HEK293T (cell line): ENCODE results near the gene RELA.
"Not testable (repeated sequence)": the region's sequence is repeated elsewhere in the genome, so short reads cannot be mapped to it uniquely, and the experiment has no call there.

Experiments
- CTCF ChIA-PET: fragments of 350-600 bp; formaldehyde crosslinking; extraction: SDS; loops from one replicate; lab custom pipeline; 2021; ENCODE audit warnings: antibody characterized with exemption, inconsistent platforms; lab: Yijun Ruan, JAX
- POLR2A ChIA-PET: fragments of 350-600 bp; formaldehyde crosslinking; extraction: SDS; loops from one replicate; lab custom pipeline; 2020; ENCODE audit warnings: antibody characterized with exemption, inconsistent platforms; lab: Yijun Ruan, JAX
- DNase-seq: peaks from one replicate; pipeline ENCODE4 v3.0.0; 2012; ENCODE audit warnings: mixed read lengths; ENCODE audit errors: extremely low spot score
- ARNT ChIP-seq: fragments of 450-650 bp; IDR thresholded peaks from 2 replicates; pipeline ENCODE4 v1.6.1; 2017; ENCODE audit warnings: mild to moderate bottlenecking
- BHLHE40 ChIP-seq: fragments of 450-650 bp; IDR thresholded peaks from 2 replicates; pipeline ENCODE4 v1.6.1; 2016; ENCODE audit warnings: mild to moderate bottlenecking, moderate library complexity, borderline replicate concordance
- CTBP1 ChIP-seq: fragments of 450-650 bp; IDR thresholded peaks from 2 replicates; pipeline ENCODE4 v1.6.1; 2016; ENCODE audit warnings: borderline replicate concordance
- ELF4 ChIP-seq: fragments of 450-650 bp; IDR thresholded peaks from 2 replicates; pipeline ENCODE4 v1.6.1; 2017; ENCODE audit warnings: antibody characterized with exemption
- FOXA1 ChIP-seq: fragments of 450-650 bp; IDR thresholded peaks from 2 replicates; pipeline ENCODE4 v1.6.1; 2016; ENCODE audit warnings: mild to moderate bottlenecking
- FOXK2 ChIP-seq: fragments of 450-650 bp; IDR thresholded peaks from 2 replicates; pipeline ENCODE4 v1.6.1; 2016; ENCODE audit warnings: mild to moderate bottlenecking
- FOXM1 ChIP-seq: fragments of 450-650 bp; IDR thresholded peaks from 2 replicates; pipeline ENCODE4 v1.6.1; 2017; ENCODE audit warnings: mild to moderate bottlenecking, borderline replicate concordance
- HDGF ChIP-seq: fragments of 450-650 bp; IDR thresholded peaks from 2 replicates; pipeline ENCODE4 v1.6.1; 2017; ENCODE audit warnings: antibody characterized with exemption, borderline replicate concordance
- L3MBTL2 ChIP-seq: fragments of 450-650 bp; conservative IDR thresholded peaks from 2 replicates; pipeline ENCODE4 v1.6.1; 2016; ENCODE audit warnings: mild to moderate bottlenecking
- LEF1 ChIP-seq: fragments of 450-650 bp; IDR thresholded peaks from 2 replicates; pipeline ENCODE4 v1.6.1; 2017; ENCODE audit warnings: mild to moderate bottlenecking, borderline replicate concordance
- NFRKB ChIP-seq: fragments of 450-650 bp; IDR thresholded peaks from 2 replicates; pipeline ENCODE4 v1.6.1; 2016; ENCODE audit warnings: mild to moderate bottlenecking, moderate library complexity
- PKNOX1 ChIP-seq: fragments of 450-650 bp; IDR thresholded peaks from 2 replicates; pipeline ENCODE4 v1.6.1; 2016
- SP1 ChIP-seq: fragments of 450-650 bp; IDR thresholded peaks from 2 replicates; pipeline ENCODE4 v1.6.1; 2017
- SUZ12 ChIP-seq: fragments of 450-650 bp; IDR thresholded peaks from 2 replicates; pipeline ENCODE4 v1.6.1; 2016; ENCODE audit warnings: mild to moderate bottlenecking
- TARDBP ChIP-seq: fragments of 450-650 bp; IDR thresholded peaks from 2 replicates; pipeline ENCODE4 v1.6.1; 2016
- ZNF384 ChIP-seq: fragments of 450-650 bp; IDR thresholded peaks from 2 replicates; pipeline ENCODE4 v1.6.1; 2016

Gene RELA

DNA sequence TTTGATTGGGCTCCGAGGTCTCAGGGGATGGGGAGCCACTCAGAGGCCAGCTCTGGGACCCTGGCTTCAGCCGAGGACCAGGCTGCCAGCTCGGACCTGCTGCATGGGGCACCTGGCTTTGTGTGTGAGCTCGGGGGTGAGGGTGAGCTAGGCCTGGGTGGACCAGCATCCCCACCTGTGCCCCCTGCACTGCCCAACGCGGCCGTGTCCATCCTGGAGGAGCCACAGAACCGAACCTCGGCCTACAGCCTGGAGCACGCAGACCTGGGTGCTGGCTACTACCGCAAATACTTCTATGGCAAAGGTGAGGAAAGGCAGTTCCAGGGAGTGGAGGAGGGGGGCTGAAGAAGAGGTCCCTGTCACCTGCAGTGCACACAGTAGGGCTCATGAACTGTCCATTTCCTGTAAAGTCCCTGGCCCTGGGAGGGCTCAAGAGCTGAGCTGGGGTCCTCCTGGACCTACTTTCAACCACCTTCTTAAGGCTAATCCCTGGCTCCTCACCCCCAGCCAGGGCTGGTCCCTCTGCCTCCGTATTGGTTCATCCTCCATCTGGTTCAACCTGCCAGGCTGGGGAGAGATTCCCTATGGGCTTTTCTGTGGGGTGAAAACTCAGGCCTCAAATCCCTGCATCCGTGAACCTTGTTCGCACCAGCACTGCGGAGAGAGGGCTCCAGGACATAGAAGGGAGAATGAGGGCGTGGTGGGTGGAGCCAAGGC is 21.3 kb downstream of the RELA start:
- no peak for DNase-seq
- CTCF ChIA-PET = no interaction called here
- TF ChIP-seq CTBP1 (no peak), FOXM1 (no peak), FOXA1 (no peak)
- POLR2A ChIA-PET = interaction anchor here (1.3 to 1.6 kb wide), 2 partner anchors 12 to 21 kb away, joined by 5 to 6 read pairs; partner anchors contain the start of gene RELA

DNA sequence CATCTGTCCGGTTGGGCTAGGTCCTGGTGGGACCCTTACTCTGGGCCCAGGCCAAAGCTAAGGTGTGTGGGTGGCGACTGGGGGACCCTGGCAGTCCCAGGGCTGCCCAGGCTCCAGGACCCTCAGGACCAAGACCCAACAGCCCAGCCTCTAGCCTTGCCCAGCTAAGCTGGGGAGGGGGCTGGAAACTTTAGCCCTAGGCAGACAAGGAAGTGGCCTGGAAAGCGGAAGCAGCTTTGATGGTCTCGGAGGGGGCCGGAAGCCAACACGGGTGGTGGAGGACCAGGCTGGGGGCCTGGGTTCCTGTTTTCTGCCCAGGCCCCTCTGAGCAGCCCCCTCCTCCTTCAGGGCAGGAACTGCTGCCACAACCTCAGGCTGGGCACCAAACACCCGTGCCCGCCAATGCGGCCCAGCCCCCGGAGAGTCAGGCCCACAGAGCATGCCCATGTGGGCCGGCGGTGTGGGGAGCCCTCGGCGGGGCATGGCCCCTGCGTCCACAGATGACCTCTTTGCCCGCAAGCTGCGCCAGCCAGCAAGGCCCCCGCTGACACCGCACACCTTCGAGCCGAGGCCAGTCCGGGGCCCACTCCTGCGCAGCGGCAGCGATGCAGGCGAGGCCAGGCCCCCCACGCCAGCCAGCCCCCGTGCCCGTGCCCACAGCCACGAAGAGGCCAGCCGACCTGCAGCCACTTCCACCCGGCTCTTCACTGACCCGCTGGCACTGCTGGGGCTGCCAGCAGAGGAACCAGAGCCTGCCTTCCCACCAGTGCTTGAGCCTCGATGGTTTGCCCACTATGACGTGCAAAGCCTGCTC is 22.0 kb downstream of the RELA start:
- POLR2A ChIA-PET = no interaction called here
- no peak for DNase-seq
- TF ChIP-seq CTBP1 (no peak), FOXM1 (no peak), L3MBTL2 (no peak), PKNOX1 (no peak), BHLHE40 (no peak), ZNF384 (no peak), NFRKB (no peak), SP1 (no peak), FOXA1 (no peak)
- CTCF ChIA-PET = no interaction called here

- DNase-seq = no peak
- CTCF ChIA-PET = no interaction called here
- POLR2A ChIA-PET = interaction anchor here (1.4 to 1.5 kb wide), 2 partner anchors 23 to 80 kb away, joined by 5 read pairs; partner anchors contain the start of genes RELA and RNASEH2C
- TF ChIP-seq ELF4 = no peak
- TF ChIP-seq ZNF384 = no peak
- TF ChIP-seq PKNOX1 = no peak
- TF ChIP-seq FOXM1 = no peak
- no peak for TF ChIP-seq BHLHE40
- TF ChIP-seq HDGF = no peak
- TF ChIP-seq LEF1 = no peak
- TF ChIP-seq SUZ12 = no peak
- TF ChIP-seq NFRKB = no peak
- no peak for TF ChIP-seq L3MBTL2
- TF ChIP-seq SP1 = no peak
- no peak for TF ChIP-seq FOXA1
- no peak for TF ChIP-seq FOXK2
- no peak for TF ChIP-seq TARDBP
Measured at GRCh38 chr11:65639623-65640482, 22.9 kb downstream of the RELA start.

- CTCF ChIA-PET = interaction anchor here (1.2 kb wide), 1 partner anchor 13 kb away, joined by 5 read pairs; no protein-coding TSS in a partner anchor
- POLR2A ChIA-PET = interaction anchor here (1.4 to 2.0 kb wide), 5 partner anchors 13 to 81 kb away, joined by 5 to 9 read pairs (median 7); partner anchors contain the start of genes KAT5, RELA and RNASEH2C
- not testable (repeated sequence) for DNase-seq
Measured at GRCh38 chr11:65639228-65639597, 23.5 kb downstream of the RELA start.

DNA sequence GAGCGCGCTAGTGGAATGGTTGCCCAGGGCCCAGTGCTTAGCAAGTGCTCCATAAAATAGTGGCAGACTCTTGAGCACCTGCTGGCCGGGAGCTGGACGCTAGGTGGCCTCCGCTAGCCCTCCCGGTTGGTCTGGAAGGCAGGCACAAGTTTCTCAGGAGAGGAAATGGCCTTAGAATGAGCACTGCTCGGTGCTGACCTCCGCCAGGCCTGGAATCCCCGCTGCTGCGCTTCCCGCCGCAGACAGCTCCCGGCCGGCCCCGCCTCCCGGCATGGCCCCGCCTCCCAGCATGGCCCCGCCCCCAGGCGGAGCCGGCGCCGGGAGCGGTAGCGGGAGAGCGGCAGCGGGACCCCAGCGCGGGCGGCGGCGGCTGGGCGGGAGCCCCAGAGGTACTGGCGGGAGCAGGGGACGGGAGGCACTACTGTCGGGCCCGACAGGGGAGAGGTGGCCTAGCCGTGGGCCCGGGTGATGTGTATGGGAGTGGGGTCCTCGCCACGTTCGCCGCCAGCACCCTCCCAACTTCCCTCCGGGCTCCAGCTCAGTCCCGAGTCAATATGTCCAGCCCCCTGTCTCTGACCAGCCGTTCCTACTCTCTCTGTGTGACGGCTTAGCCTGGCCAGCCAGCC is 24.8 kb downstream of the RELA start, which contains the start of gene SIPA1:
Gene SIPA1 (plus strand): TSS at position 308 of the 626 bp plus-strand sequence. CDS start 2,821 bp downstream, outside the sequence.
- CTCF ChIA-PET = interaction anchor here (0.5 to 1.3 kb wide), 7 partner anchors 12 to 641 kb away, joined by 3 to 5 read pairs (median 4); partner anchors contain the start of genes BATF2 and KAT5
- peak; percentile 94 for DNase-seq
- TF ChIP-seq ELF4 (no peak), BHLHE40 (no peak), HDGF (no peak), FOXA1 (no peak)
- POLR2A ChIA-PET = interaction anchor here (0.6 to 2.0 kb wide), 23 partner anchors 9 to 350 kb away, joined by 3 to 15 read pairs (median 4); partner anchors contain the start of genes KAT5, MALAT1, MAP3K11 and MUS81

DNA sequence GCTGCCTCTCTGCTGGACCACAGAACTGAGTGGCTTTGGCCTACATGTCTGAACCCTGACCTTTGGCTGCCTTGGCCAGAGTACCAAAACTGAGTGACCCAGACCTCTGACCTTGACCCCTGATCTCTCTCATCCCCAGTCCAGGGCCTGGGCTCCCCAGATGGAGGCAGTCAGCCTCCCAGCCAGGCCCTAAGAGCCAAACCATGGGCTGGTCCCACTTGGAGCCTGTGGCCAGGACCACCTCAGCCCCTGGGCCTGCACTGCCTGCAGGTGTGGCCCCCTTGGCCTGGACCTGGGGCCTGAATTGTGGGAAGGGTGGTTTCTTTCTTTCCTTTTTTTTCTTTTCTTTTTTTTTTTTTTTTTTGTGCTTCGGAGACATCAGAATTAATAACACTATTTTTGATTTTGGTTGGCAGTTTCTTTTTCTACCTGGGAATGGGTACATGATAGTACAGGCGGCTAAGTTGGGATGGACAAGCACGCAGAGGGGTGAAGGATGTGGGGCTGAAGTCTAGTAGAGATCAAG is 25.6 kb downstream of the RELA start:
- TF ChIP-seq NFRKB = no peak
- TF ChIP-seq ARNT = no peak
- no peak for TF ChIP-seq LEF1
- no peak for TF ChIP-seq FOXM1
- no peak for TF ChIP-seq FOXK2
- no peak for TF ChIP-seq PKNOX1
- TF ChIP-seq CTBP1 = no peak
- no peak for TF ChIP-seq HDGF
- TF ChIP-seq ELF4 = no peak
- TF ChIP-seq SP1 = no peak
- no peak for TF ChIP-seq SUZ12
- CTCF ChIA-PET = interaction anchor here (0.8 to 1.3 kb wide), 2 partner anchors 11 to 74 kb away, joined by 4 read pairs; partner anchors contain the start of gene KAT5
- POLR2A ChIA-PET = interaction anchor here (0.6 to 2.0 kb wide), 17 partner anchors 8 to 351 kb away, joined by 3 to 15 read pairs (median 4); partner anchors contain the start of genes KAT5, MALAT1, MAP3K11 and MUS81
- no peak for DNase-seq
